ENCODE results near the gene CACNA2D3.

Gene CACNA2D3

DNA sequence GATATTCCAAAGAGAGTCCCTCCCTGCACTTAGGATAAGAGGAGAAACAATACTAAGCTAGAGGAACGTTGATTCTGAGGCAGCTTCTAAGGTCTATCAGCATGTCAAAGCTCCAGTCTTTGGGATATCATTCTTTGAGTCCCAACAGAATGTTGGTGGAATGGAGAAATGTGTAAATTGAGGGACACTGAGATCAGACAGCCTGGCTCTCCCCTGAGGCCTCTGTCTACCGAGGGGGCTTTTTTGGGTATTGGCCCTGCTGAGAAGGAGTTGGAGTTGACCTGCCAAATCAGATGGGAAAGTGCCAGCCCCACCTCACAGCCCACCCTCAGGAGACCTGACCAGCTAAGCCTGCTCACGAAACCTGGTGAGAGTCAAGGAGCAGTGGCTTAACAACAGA, 833.1 kb downstream of the CACNA2D3 start:
- DNase-seq (ENCODE audit: insufficient read length, low spot score) (no peak), FAIRE-seq (no peak)
- no peak for TF ChIP-seq POLR2AphosphoS5 (IDR thresholded peaks at IDR 0.05; ENCODE audit: low read depth, low read length)
- no peak for TF ChIP-seq POLR2A (IDR thresholded peaks at IDR 0.05; ENCODE audit: low read depth, low read length)
- TF ChIP-seq POU2F2 (IDR thresholded peaks at IDR 0.05; ENCODE audit: low read depth, low read length), result no peak
- TF ChIP-seq PAX5 (IDR thresholded peaks at IDR 0.05; ENCODE audit: insufficient read depth, low read length, severe bottlenecking), result no peak
- TF ChIP-seq SPI1 (IDR thresholded peaks at IDR 0.05; ENCODE audit: low read depth, low read length), result no peak
- no peak for TF ChIP-seq TAF1 (IDR thresholded peaks at IDR 0.05; ENCODE audit: low read depth, low read length)

- DNase-seq (ENCODE audit: insufficient read length, low spot score), result no peak
- FAIRE-seq, result no peak
- TF ChIP-seq POLR2AphosphoS5 (IDR thresholded peaks at IDR 0.05; ENCODE audit: low read depth, low read length), result no peak
Measured at GRCh38 chr3:54955941-54956340, 833.6 kb downstream of the CACNA2D3 start.

DNA sequence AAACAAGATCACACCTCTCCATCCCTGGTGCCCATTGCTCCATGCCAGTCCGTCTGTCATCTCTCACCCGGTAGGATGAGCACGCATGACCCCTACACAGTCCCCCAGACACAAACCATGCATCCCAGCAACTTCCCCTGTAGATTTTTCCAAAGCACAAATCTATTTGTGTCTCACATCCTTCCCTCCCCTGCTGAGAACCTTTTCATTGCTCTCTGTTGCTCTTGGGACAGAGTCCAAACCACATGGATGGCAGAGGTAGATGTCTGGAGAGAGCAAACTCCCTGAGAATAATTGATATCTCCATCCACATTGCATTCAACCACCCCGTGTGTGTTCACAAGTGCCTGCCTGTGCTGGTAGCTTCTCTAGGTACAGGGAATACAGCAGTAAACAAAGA, 835.4 kb downstream of the CACNA2D3 start:
- DNase-seq (ENCODE audit: insufficient read length, low spot score) (no peak), FAIRE-seq (no peak)
- TF ChIP-seq POU2F2 (IDR thresholded peaks at IDR 0.05; ENCODE audit: low read depth, low read length), result no peak
- TF ChIP-seq POLR2A (IDR thresholded peaks at IDR 0.05; ENCODE audit: low read depth, low read length), result no peak

DNA sequence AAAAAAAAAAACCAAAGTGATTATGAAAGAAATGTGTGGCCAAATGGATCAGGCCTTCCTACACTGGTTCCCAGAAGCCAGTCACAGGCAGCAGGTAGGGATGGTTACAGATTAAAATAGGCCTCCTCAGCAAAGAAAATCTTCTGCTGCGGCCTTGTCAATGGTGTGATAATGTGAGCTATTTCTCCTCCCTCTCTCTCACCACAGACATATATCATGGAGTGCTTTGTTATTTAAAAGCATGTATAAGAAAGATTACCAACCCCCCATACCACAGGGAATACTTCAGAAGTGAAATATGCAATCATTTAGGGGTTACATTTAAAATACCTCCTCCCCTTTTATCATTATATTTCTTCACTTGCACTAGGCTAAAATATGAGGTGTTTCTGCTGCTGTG, 837.7 kb downstream of the CACNA2D3 start:
- FAIRE-seq (no peak), DNase-seq (ENCODE audit: insufficient read length, low spot score) (no peak)
- no peak for TF ChIP-seq POU2F2 (IDR thresholded peaks at IDR 0.05; ENCODE audit: low read depth, low read length)
- no peak for TF ChIP-seq PAX5 (IDR thresholded peaks at IDR 0.05; ENCODE audit: insufficient read depth, low read length, severe bottlenecking)
- TF ChIP-seq POLR2AphosphoS5 (IDR thresholded peaks at IDR 0.05; ENCODE audit: low read depth, low read length), result no peak
- TF ChIP-seq POLR2A (IDR thresholded peaks at IDR 0.05; ENCODE audit: low read depth, low read length), result no peak
- no peak for TF ChIP-seq SPI1 (IDR thresholded peaks at IDR 0.05; ENCODE audit: low read depth, low read length)
- TF ChIP-seq TAF1 (IDR thresholded peaks at IDR 0.05; ENCODE audit: low read depth, low read length), result no peak

GRCh38 chr3:54960701-54961100, 838.3 kb downstream of the CACNA2D3 start:
- FAIRE-seq (no peak), DNase-seq (ENCODE audit: insufficient read length, low spot score) (no peak)
- TF ChIP-seq POLR2A (IDR thresholded peaks at IDR 0.05; ENCODE audit: low read depth, low read length) (no peak), TAF1 (IDR thresholded peaks at IDR 0.05; ENCODE audit: low read depth, low read length) (no peak), SPI1 (IDR thresholded peaks at IDR 0.05; ENCODE audit: low read depth, low read length) (no peak), POLR2AphosphoS5 (IDR thresholded peaks at IDR 0.05; ENCODE audit: low read depth, low read length) (no peak), PAX5 (IDR thresholded peaks at IDR 0.05; ENCODE audit: insufficient read depth, low read length, severe bottlenecking) (no peak), POU2F2 (IDR thresholded peaks at IDR 0.05; ENCODE audit: low read depth, low read length) (no peak)

DNA sequence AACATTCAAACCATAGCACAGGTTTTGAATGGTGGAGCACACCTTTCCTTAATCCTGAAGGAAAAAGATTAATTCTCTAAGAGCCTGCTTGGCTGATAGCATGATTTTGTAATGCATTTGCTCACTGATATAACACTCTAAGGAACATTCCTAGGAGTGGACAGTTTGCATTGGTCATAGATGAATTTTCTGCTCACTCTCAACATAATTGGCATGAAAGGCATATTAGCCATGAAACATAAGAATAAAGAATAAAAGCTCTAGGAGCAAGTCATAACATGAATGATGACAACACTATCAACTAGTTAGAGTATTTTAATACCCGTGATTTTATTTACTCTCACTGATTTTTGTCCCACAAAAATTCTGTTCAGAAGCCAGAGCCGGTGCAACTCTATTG, 839.8 kb downstream of the CACNA2D3 start:
- no peak for DNase-seq (ENCODE audit: insufficient read length, low spot score)
- TF ChIP-seq TAF1 (IDR thresholded peaks at IDR 0.05; ENCODE audit: low read depth, low read length) (no peak), POLR2AphosphoS5 (IDR thresholded peaks at IDR 0.05; ENCODE audit: low read depth, low read length) (no peak), POLR2A (IDR thresholded peaks at IDR 0.05; ENCODE audit: low read depth, low read length) (no peak), SPI1 (IDR thresholded peaks at IDR 0.05; ENCODE audit: low read depth, low read length) (no peak), POU2F2 (IDR thresholded peaks at IDR 0.05; ENCODE audit: low read depth, low read length) (no peak), PAX5 (IDR thresholded peaks at IDR 0.05; ENCODE audit: insufficient read depth, low read length, severe bottlenecking) (no peak)
- no peak for FAIRE-seq

DNA sequence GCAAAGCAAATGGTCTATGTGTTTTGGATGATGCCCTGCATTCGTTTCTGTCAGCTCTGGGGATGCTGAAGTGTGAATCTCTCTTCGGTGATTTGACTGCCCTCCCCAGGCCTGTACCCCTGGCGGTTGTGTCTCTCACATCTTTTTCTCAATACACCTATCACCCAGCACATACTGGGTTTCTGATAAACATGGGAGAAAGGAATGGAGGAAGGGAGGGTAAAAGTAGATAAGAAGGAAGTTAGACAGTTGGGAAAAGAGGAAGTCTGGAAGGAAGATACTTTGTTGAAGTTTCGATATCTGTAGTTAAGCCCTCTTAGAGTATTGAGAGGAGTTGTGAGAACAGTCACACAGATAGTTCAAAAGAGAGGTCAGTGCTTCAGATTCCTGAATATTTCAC, 841.3 kb downstream of the CACNA2D3 start:
- DNase-seq (ENCODE audit: insufficient read length, low spot score) (no peak), FAIRE-seq (no peak)
- no peak for TF ChIP-seq POLR2A (IDR thresholded peaks at IDR 0.05; ENCODE audit: low read depth, low read length)
- TF ChIP-seq POLR2AphosphoS5 (IDR thresholded peaks at IDR 0.05; ENCODE audit: low read depth, low read length), result no peak
- TF ChIP-seq PAX5 (IDR thresholded peaks at IDR 0.05; ENCODE audit: insufficient read depth, low read length, severe bottlenecking), result no peak
- no peak for TF ChIP-seq TAF1 (IDR thresholded peaks at IDR 0.05; ENCODE audit: low read depth, low read length)
- no peak for TF ChIP-seq POU2F2 (IDR thresholded peaks at IDR 0.05; ENCODE audit: low read depth, low read length)
- TF ChIP-seq SPI1 (IDR thresholded peaks at IDR 0.05; ENCODE audit: low read depth, low read length), result no peak

DNA sequence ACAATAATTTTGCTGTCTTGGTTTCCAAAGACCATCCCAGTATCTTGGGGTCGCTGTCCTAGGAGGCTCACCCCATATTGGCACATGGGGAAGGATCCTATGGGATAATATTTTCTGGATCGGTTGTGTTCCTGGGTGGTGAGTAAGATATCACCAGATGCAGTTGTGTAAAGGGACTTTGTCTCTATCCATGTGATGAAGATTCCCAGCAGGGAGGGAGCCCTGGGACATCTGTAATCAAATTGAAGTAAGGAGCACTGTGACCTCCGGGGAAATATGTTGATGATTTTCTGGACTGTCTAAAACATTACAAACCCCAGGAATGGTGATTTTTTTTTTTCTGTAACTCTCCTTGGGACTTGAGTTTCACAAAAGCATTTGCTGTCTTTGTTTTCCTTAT, 841.7 kb downstream of the CACNA2D3 start:
- no peak for FAIRE-seq
- TF ChIP-seq POLR2AphosphoS5 (IDR thresholded peaks at IDR 0.05; ENCODE audit: low read depth, low read length) (no peak), POU2F2 (IDR thresholded peaks at IDR 0.05; ENCODE audit: low read depth, low read length) (no peak), POLR2A (IDR thresholded peaks at IDR 0.05; ENCODE audit: low read depth, low read length) (no peak), TAF1 (IDR thresholded peaks at IDR 0.05; ENCODE audit: low read depth, low read length) (no peak), PAX5 (IDR thresholded peaks at IDR 0.05; ENCODE audit: insufficient read depth, low read length, severe bottlenecking) (no peak), SPI1 (IDR thresholded peaks at IDR 0.05; ENCODE audit: low read depth, low read length) (no peak)

DNA sequence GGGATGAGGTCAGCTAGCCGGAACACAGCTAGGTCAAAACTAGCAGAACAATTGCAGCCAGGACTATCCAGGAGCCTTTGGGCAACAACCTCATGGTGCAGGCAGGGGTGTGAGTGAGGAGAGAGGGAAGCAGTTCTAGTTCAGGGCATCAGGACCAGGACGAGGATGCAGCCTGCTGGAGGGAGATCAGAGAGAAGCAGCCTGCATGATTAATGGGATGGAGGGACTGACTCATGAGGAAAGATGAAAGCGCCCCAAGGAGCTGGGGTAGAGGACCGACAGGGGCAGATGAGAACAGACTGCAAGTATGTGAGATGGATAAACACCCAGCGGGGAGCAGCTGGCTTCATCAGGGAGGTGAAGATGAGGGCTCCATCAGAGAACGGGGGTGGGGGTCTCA, 843.4 kb downstream of the CACNA2D3 start:
- DNase-seq (ENCODE audit: insufficient read length, low spot score), result no peak
- no peak for TF ChIP-seq POU2F2 (IDR thresholded peaks at IDR 0.05; ENCODE audit: low read depth, low read length)
- no peak for TF ChIP-seq SPI1 (IDR thresholded peaks at IDR 0.05; ENCODE audit: low read depth, low read length)
- no peak for TF ChIP-seq POLR2AphosphoS5 (IDR thresholded peaks at IDR 0.05; ENCODE audit: low read depth, low read length)
- no peak for TF ChIP-seq POLR2A (IDR thresholded peaks at IDR 0.05; ENCODE audit: low read depth, low read length)
- TF ChIP-seq TAF1 (IDR thresholded peaks at IDR 0.05; ENCODE audit: low read depth, low read length), result no peak
- TF ChIP-seq PAX5 (IDR thresholded peaks at IDR 0.05; ENCODE audit: insufficient read depth, low read length, severe bottlenecking), result no peak
- no peak for FAIRE-seq

More for the DNA sequence above, 841.7 kb downstream of the CACNA2D3 start:
- no peak for DNase-seq (ENCODE audit: insufficient read length, low spot score)

DNA sequence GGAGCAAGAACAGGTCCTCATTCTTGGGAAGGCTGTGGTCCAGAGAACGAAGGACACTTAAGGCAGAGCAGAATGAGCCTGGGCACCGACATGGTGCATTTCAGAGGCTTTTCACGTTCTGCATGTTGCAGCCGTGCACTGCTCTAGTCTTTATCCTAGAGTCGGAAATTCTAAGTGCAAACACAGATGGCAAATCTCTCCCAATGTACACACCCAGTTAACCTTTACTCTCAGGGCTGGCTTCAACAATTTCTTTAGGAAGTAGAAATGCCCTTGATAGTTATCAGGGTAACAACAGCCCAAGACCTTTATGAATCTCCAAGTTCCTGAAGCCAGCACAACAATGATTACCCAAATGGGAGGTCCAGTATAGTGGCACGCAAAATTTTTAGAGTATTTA, 844.6 kb downstream of the CACNA2D3 start:
- no peak for DNase-seq (ENCODE audit: insufficient read length, low spot score)
- TF ChIP-seq SPI1 (IDR thresholded peaks at IDR 0.05; ENCODE audit: low read depth, low read length) (no peak), PAX5 (IDR thresholded peaks at IDR 0.05; ENCODE audit: insufficient read depth, low read length, severe bottlenecking) (no peak), POLR2AphosphoS5 (IDR thresholded peaks at IDR 0.05; ENCODE audit: low read depth, low read length) (no peak), TAF1 (IDR thresholded peaks at IDR 0.05; ENCODE audit: low read depth, low read length) (no peak), POU2F2 (IDR thresholded peaks at IDR 0.05; ENCODE audit: low read depth, low read length) (no peak), POLR2A (IDR thresholded peaks at IDR 0.05; ENCODE audit: low read depth, low read length) (no peak)

More for the DNA sequence above, 844.6 kb downstream of the CACNA2D3 start:
- FAIRE-seq, result no peak

All from GM12891 (cell line).